GM19438 (cell line): Measurements from ENCODE around the gene RGS7.
"Not testable (repeated sequence)": the region's sequence is repeated elsewhere in the genome, so short reads cannot be mapped to it uniquely, and the experiment has no call there.

Experiments
- ATAC-seq: cut with Tn5 transposase; IDR thresholded peaks from one replicate; pipeline ENCODE4 v1.9.1; 2021; ENCODE audit warnings: low read depth; ENCODE audit not compliant: unreplicated experiment

The RGS7 gene

DNA sequence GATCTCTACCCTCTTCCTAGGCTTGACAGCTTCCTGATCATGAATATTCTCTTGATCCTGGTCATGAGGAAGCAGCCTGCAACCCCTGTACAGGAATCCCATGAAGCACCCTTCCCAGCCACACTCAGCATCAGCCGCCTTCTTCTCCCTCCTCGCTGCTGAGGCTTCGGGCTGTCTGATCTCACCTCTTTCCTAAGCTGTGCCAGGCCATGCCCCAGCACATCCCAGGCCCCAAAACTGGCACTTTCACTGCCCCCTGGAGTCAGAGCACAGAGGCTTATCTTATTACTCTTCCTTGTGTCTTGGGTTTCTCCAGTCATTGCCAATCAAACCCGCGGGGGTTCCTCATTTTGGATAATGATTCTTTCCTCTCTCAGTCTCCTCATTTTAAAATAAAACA, 259.5 kb downstream of the RGS7 start:
- ATAC-seq: no peak

- no peak for ATAC-seq
These were observed 260.0 kb downstream of the RGS7 start for GRCh38 chr1:241096982-241097381.

GRCh38 chr1:241095847-241096246, 261.2 kb downstream of the RGS7 start:
- no peak for ATAC-seq

DNA sequence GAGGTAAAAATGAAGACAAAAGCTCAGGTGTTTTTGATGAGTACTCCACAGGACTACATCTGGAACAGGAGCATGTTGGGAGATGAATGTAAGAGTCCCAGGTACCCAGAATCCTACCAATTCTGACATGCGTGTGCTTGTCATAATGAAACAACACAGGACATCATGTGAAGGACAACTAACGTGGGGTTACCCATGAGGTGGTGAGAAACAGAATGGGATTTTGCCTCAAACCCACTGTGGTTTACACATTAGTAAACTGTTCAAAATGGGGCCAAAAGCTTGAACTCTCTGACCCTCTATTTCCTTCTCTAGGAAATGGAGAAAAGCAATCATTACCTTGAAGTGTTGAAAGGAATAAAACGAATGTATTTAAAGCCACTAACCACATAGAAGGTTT, 266.2 kb downstream of the RGS7 start:
- ATAC-seq: no peak

GRCh38 chr1:241089066-241089465, 267.9 kb downstream of the RGS7 start:
- ATAC-seq: not testable (repeated sequence)

DNA sequence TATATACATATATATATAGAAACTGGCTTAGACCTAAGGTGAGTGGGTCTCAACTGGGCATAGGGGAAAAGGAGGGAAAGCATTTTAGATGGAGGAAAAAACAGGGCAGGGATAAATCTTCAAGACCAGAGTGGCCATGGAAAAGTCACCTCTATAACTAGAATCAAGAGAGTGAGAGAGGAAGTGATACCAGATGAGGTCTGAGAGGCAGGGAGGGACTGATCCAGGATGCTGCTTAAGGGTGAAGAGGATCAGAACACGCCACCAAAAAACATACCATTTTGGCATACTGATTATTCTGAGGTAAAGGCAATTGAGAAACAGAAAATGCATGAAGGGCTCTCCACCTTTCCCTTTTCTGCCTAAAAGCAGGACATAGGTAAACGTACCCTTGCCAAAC, 268.9 kb downstream of the RGS7 start:
- ATAC-seq: not testable (repeated sequence)

- no peak for ATAC-seq
These were observed 270.3 kb downstream of the RGS7 start for GRCh38 chr1:241086686-241087085.

GRCh38 chr1:241083285-241083684, 273.7 kb downstream of the RGS7 start:
- no peak for ATAC-seq

- ATAC-seq: no peak
These were observed 275.5 kb downstream of the RGS7 start for GRCh38 chr1:241081473-241081872.

- no peak for ATAC-seq
These were observed 277.5 kb downstream of the RGS7 start for GRCh38 chr1:241079459-241079858.

DNA sequence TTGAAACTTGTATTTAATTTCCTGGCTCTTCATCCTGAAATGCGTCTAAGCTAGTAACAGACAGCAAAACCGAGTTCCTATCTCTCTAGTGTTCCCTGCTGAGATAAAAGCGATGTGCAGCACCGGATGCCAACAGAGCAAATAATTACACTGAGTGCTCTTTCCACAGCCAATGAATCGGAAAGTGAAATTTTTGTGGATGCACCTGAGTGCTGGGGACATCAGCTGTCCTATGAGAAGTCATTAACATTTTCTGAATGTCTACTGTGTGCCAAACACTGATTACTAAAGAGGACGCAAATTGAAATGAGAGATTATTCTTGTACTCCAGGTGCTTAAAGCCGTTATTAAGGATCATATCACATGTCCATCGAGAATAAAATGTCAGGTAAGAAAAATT, 278.0 kb downstream of the RGS7 start:
- ATAC-seq: no peak

- no peak for ATAC-seq
These were observed 279.4 kb downstream of the RGS7 start for GRCh38 chr1:241077386-241078147.

DNA sequence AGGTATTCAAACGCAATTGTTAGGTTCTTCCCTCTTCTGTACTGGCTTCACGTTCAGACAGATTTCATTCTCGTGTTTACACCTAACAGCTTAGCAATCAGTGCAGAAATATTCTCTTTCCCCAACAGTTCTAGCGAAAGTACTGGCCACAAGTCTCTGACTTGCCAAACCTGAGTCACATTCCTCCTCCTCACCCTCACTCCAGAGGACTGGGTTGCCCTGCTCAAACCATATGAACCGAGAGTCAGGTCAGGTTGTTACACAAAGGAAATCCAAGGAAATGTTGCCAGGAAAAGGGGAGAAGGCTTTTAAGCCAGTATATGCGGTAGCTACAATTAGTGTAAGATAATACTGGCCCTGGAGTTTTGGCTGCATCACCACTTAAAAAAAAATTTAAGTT, 282.5 kb downstream of the RGS7 start:
- ATAC-seq: no peak

- no peak for ATAC-seq
These were observed 288.6 kb downstream of the RGS7 start for GRCh38 chr1:241068359-241068758.

- ATAC-seq: no peak
These were observed 293.7 kb downstream of the RGS7 start for GRCh38 chr1:241063276-241063675.

DNA sequence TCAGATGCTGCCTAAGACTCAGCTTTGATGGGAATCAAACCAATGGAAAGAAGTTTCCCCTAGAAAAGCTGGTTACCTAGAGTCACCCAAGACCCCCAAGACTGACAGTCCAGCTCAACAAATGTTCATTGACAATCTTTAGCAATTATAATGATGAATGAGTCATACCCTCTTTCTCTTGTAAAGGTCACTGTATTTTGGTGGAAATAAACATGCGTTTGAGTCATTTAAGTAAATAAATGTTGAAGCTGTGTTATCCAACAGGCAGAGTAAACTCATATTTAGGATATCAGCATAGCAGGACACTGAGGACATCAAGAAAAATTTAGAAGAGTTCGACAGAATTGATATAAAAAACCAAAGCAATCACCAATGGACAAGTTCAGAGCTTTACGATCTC, 295.9 kb downstream of the RGS7 start:
- ATAC-seq: no peak

DNA sequence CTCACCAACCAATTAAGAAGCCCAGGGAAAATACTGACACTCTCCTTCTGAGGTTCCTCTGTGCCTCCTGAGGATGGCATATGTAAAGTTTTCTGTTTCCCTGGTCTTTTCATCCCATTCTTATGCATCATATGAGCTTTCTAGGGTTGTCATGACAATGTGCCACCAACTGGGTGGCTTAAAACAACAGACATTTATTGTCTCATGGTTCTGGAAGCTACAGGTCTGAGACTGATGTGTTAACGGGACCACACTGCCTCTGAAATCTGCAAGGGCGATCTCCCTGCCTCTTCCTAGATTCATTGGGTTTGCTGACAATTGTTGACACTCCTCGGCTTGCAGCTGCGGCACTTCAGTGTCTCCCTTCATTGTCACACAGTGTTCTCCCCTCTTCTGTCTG, 308.4 kb downstream of the RGS7 start:
- ATAC-seq: no peak

- no peak for ATAC-seq
These were observed 311.3 kb downstream of the RGS7 start for GRCh38 chr1:241045659-241046058.

DNA sequence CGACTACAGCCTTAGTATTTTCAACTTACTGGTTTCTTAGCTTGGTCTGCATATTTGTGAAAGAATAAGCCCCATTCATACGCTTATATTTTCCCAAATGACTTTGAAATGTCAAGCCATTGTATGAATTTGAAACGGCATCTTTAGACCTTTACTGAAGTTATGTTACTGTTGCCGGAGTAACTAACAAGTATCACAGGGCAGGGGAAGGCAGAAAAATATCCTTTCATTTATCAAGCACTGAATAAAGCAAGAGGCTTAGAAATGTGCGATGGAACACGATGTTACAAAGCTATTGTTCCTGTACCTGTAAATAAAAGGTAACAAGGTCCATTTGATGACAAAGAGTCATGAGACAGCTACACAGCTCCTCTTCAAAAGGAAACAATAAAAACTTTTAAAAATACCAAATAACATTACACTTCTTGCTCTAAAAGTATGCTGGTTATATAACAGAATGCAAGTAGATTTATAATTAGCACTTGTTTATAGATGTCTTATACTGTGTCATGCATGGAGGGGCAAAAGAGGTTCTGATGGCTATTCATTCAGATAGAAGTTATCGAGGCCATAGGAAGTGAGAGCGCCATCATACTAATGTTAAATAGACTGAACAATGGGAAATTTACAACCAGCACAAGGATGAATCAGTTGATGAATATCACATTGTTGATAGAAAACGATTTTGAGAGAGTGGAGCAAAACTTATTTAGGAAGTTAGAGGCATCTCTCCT, 322.6 kb downstream of the RGS7 start:
- ATAC-seq: no peak

DNA sequence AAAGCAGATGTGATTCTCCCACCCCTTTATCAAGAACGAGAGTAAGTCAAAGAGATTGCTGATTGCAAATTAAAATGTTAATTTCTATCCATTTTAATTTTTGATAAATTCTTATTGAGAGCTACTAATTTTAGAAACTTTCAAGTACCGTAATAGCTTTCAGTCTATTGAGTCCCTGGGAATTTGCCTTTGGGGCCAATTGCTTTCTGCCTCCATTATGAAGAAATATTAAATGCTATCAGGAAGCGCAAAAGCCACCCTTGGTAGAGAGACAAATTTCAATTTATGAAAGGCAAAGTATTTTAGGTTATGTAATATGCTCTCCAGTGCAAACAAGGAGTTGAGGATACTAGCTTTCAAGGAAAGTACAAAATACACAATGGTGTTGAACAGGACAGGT, 332.2 kb downstream of the RGS7 start:
- ATAC-seq: no peak

DNA sequence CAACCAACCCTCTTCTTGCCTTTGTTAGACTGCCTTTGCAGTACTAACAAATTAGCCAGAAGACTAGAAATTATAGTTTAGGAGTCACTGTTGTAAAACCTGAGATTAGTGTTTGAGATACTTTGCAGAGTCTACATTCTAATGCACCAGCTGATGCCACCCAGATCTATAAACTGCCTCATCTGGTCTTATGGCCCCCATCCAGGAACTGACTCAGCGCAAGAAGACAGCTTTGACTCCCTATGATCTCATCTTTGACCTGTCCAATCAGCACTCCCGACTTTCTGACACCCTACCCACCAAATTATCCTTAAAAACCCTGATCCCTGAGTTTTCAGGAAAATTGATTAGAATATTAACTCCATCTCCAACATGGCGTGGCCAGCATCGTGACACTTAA, 334.6 kb downstream of the RGS7 start:
- ATAC-seq: no peak
